HG02571 (cell line): Measurements from ENCODE around the gene EXOC3.
"Not testable (repeated sequence)": the region's sequence is repeated elsewhere in the genome, so short reads cannot be mapped to it uniquely, and the experiment has no call there.

Source experiments
- ATAC-seq: cut with Tn5 transposase; IDR thresholded peaks from one replicate; pipeline ENCODE4 v1.9.1; 2021; ENCODE audit warnings: mild to moderate bottlenecking, moderate library complexity; ENCODE audit not compliant: unreplicated experiment

Gene EXOC3

DNA sequence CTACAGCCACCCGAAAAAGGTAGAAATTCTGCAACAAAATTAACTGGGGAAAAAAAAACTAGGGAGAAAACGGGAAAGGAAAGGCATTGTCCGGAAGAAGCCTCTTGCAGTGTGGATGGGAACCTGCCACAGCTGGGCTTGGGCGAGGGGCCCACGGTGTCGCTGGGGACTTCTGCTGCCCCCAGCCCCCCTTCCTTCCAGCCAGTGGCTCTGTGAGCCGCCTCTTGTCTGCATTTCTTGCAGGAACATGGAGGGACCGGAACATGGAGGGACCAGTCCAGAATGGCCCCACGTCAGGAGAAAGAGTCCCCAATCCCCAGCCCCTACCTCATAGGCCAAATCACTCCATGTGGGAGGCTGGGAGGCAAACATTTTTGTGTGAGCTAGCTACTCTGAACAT, 36.9 kb upstream of the EXOC3 start:
- no peak for ATAC-seq

GRCh38 chr5:407051-407450, 35.9 kb upstream of the EXOC3 start:
- no peak for ATAC-seq

GRCh38 chr5:407801-408268, 35.1 kb upstream of the EXOC3 start:
- ATAC-seq, result no peak

DNA sequence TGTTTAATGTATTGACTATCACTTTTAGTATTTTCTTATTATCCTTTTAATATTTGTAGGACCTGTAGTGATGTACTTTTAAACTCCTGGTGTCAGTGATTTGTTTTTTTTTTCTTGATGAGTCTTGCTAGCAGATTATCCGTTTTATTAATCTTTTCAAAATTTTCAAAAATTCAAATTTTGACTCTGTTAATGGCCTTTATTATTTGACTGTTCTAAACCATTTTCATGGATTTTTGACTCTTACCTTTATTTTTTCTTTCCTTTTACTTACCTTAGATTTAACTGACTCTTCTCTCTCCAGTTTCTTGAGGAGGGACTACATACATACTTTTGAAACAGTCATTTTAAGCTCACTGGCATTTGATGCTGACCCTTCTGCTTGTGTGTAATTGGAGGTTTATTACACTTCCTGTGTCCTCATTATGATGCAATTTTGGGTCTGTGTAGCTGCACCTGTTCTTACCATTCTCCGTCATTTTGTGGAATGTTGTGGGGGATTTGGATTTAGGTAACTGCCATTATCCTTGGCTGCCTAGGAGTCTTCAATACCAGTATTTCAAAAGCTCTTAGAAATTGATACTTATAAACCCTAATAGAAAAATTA, 32.0 kb upstream of the EXOC3 start:
- ATAC-seq, result no peak

DNA sequence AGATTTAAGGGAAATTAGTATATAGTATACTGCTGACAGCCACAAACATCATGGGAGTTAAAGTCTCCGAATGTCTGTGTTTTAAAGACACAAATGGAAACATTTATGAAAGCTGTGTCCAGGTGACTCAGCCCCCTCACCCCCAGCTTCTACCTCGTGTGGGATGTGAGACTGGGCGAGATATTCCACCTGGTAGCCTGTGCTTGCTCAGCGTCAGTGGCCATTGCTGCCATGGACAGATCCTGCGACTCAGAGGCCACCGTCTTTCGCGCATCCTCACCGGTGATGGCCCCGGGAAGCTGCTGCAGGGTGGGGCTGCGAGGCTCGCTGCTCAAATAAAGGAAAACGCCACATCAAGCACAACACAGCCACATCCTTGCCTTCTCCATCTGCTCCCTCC, 31.2 kb upstream of the EXOC3 start:
- no peak for ATAC-seq

- not testable (repeated sequence) for ATAC-seq
These were observed 27.7 kb upstream of the EXOC3 start for GRCh38 chr5:414991-415927.

GRCh38 chr5:415928-416635, 26.9 kb upstream of the EXOC3 start:
- ATAC-seq, result no peak

GRCh38 chr5:416636-416960, 26.4 kb upstream of the EXOC3 start:
- ATAC-seq, result no peak

DNA sequence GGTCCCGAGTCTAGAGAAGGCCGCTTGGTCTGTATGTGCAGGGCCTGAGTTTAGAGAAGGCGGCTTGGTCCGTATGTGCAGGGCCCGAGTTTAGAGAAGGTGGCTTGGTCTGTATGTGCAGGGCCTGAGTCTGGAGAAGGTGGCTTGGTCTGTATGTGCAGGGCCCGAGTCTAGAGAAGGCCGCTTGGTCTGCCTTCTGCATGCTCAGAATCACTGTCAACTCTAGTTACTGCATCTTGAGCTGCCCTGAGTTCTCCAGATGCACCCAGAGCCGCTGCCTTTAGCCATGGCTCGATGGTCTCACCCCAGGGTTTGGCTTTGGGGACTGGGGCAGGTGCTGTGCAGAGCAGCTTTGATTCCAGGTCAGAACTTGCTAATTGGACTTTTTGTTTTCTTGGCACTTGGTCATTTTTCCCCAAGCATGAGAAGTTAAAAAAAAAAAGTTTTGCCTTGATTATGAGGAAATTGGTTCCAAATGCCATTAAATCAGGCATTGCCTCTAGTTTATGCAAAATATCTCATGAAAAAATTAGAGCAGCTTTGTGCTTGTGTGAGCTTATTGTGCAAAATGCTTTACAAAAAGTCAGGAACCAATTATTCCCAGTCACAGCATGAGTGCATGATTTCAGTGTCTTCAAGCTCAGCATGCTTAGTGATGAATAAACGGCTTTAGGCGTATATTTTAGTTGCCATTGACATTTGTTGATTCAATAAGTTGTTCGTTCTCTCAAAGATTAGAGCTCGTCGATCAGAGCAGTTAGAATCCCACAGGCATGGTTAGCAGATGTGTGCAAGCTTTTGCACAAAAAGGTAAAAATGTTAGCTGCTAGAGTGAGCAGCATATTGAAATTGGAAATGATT, 25.4 kb upstream of the EXOC3 start:
- no peak for ATAC-seq

DNA sequence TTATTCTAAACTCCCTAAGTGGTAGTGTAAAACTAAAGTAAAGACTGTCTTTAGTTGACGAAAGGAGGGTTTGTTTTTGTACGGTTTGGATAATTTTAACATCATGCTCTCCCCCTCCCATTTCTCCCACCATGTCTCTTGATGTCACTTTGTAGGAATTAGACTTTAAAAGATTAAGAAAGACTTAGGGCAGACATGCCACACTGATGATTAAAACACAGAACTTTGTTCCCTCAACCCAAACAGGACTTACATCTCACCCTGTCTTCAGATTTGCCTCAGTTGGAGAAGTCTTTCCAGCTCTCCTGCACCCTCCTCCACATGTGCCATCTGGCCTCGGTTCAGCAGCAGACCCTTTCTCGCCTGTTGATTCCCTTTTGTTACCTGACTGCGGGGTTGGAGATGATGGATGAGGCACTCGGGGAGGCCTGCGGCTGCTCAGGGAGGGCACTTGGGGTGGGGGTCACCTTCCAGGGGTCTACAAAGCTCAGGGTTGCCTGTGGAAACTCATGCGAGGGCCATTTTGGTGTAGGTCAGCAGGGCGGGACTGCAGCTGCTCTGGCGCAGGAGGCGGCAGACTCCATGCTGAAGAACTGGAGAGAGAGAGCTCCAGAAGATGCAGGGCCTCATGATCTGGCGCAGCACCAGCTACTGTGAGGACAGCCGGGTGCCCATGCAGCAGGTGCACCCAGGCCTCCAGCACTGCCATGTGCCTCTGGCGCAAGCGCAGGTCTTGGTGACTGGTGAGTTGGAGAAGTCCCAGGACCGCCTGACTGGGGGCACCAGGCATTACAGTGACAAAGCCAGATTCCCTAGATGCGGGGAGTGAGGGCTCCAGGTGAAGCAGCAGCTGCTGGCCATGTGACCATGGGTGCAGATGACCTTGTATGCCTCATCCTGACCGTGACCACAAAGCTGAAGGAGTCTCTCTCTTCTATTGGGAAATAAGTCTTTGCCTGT, 24.5 kb upstream of the EXOC3 start:
- no peak for ATAC-seq

- ATAC-seq, result no peak
These were observed 23.0 kb upstream of the EXOC3 start for GRCh38 chr5:419970-420369.

GRCh38 chr5:420632-421286, 22.2 kb upstream of the EXOC3 start:
- no peak for ATAC-seq

DNA sequence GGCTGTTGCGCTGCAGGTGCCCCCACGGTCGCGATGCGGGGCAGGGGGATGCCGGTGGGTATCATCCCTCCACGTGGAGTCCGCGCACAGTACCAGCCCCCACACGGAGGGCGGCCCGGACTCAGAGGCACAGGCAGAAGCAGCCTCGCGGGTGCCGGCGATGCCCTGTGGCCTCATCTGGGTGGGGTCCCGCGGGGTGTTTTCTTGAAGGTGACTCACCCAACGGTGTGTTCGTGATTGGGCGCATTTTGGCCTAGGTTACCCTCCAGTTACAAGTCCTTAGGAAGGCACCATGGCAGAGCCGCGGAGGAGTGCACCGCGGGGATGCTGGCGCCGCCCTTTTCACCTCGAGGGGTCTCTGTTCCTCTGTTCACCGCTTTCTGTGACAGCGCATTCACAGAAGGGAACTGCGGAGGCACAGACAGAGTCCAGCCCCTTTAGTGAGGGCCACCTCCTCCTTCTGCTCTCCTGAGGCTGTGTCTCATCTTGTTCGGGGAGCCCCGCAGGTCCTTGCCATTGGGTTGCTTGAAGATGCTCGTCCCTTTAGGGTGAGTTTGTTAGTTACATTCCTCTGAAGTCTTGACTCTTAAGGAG, 21.6 kb upstream of the EXOC3 start:
- no peak for ATAC-seq

GRCh38 chr5:421901-422300, 21.1 kb upstream of the EXOC3 start:
- no peak for ATAC-seq

DNA sequence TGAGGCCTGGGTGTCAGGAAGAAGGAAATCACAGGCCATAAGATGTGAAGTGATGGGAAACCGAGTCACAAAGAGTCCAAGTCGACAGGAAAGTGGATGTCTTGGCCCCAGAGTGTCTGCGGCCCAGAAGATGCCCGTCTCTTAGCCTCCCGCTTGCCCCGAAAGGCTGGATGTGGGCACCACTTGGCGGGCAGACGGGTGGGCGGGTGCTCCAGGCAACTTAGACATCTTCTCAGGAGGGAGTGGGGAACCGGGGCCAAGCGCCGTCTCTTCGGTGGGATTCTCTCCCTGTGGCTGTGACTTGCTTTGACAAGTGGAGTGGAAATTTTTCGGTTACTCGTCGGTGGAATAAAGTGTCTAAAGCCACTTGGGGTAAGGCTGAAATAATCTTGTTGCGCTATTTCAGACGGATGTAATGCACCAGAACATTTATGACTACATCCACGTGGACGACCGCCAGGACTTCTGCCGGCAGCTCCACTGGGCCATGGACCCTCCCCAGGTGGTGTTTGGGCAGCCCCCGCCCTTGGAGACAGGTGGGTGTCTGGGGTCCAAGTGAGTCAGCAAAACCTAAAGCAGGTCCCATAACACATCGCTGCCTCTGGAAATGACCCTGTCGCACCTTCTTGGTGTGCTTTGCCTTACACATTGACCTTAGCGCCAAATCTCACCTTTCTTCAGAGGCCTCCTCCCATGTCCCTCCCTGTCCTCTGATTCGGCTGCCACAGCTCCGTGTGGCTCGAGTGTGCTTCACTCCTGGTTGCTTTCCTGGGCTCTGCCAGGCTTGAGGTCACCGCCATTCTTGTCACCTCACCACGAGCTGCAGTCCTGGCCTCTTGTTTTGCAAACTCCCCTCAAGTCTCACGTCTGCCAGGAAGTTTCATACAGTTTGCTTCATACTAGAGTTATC, 20.4 kb upstream of the EXOC3 start:
- no peak for ATAC-seq

DNA sequence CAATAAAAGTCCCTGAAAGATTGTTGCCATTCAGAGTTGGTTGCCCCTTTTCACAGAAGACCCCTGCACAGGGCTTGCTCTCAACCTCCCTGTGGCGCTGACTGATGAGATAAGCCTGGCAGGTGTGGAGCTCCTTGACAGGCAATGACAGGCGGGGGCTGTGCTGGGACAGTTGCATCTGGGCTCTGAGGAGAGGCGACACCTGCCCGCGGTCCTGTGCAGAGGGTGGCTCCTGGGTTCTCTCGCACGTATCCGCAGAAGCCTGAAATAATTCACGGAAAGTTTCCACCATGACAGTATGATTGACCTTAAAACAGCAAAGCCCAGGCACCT, 19.8 kb upstream of the EXOC3 start:
- ATAC-seq, result no peak

- ATAC-seq, result no peak
These were observed 19.2 kb upstream of the EXOC3 start for GRCh38 chr5:423626-424261.
